Urinary bladder (tissue), 4 donors: ENCODE measurements around the gene STAT6. TPM values are rescaled to one million over a fixed set of nuclear protein-coding genes. Genes with fewer than 3 reads are reported as not detected.
"Not testable (repeated sequence)": the region's sequence is repeated elsewhere in the genome, so short reads cannot be mapped to it uniquely, and the experiment has no call there.

ENCODE experiments used
- DNase-seq: peaks from one replicate; pipeline ENCODE4 v3.0.0-alpha.2; 2015; ENCODE audit errors: extremely low spot score
- H3K27ac ChIP-seq: one replicate; pipeline ENCODE4 v1.5.1; 2013; ENCODE audit warnings: low read depth, mild to moderate bottlenecking, moderate library complexity
- H3K36me3 ChIP-seq: one replicate; pipeline ENCODE4 v1.6.1; 2013; ENCODE audit warnings: mild to moderate bottlenecking, moderate library complexity; ENCODE audit not compliant: insufficient read depth
- H3K4me1 ChIP-seq: one replicate; pipeline ENCODE4 v1.6.1; 2013; ENCODE audit warnings: mild to moderate bottlenecking, moderate library complexity; ENCODE audit not compliant: insufficient read depth
- H3K4me3 ChIP-seq: one replicate; pipeline ENCODE4 v1.5.1; 2013; ENCODE audit warnings: low read depth, low read length
- WGBS: extraction: QIAGEN DNeasy Blood & Tissue Kit; methylation state at CpG from one replicate; pipeline ENCODE4 v1.1.7; 2013; 5-methylcytosine and 5-hydroxymethylcytosine counted together
- polyA plus RNA-seq: library from polyadenylated mRNA; stranded (reverse); fragments of 200-250 nt; gene quantifications from one replicate; pipeline ENCODE4 v1.2.3, GENCODE V29; 2013
- total RNA-seq: library from RNA; depleted of rRNA; stranded (reverse); fragments of >200 nt; gene quantifications from one replicate; pipeline ENCODE4 v1.2.3, GENCODE V29; 2014
- donor health status: healthy with polysubstance abuse.
- donor health status: healthy.

The STAT6 gene
- total and polyA plus RNA-seq, 2 donors, result 60.5 to 172 TPM

- peak; percentile 59 for DNase-seq
- Histone ChIP-seq H3K4me3 (no peak overlapping the region), H3K36me3 (peaks cover 1% of the 10 kb centered on the region), H3K27ac (peak overlapping the region; percentile 33), H3K4me1 (no peaks in the 10 kb centered on the region)
- WGBS, result 27% methylated on average over 3 of the region's 3 CpGs
Measured at GRCh38 chr12:57069523-57069922, 41.6 kb downstream of the STAT6 start.

DNA sequence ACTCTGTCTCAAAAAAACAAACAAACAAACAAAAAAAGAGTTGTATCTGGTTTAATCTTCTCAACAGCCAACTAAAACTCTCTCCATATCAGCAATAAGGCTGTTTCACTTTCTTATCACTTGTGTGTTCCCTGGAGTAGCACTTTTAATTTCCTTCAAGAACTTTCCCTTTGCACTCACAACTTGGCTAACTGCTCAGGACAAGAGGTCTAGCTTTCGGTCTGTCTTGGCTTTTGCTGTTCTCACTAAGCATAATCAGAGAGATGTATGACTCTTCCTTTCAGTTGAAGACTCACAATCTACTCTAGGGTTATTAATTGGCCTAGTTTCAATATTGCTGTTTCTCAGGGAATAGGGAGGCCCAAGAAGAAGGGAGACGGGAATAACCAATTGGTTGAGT lies 44.9 kb downstream of the STAT6 start:
- no peak for DNase-seq
- no peaks in the 10 kb centered on the region for H3K4me1 ChIP-seq
- no peak overlapping the region for H3K4me3 ChIP-seq
- H3K36me3 ChIP-seq, result no peaks in the 10 kb centered on the region
- 91% methylated on average over 2 of the region's 2 CpGs for WGBS
- H3K27ac ChIP-seq, result no peak overlapping the region

GRCh38 chr12:57063991-57064685 lies 47.0 kb downstream of the STAT6 start:
- DNase-seq, result no peak
- Histone ChIP-seq H3K36me3 (no peaks in the 10 kb centered on the region), H3K4me3 (no peak overlapping the region), H3K4me1 (no peaks in the 10 kb centered on the region), H3K27ac (no peak overlapping the region)
- 71% methylated on average over 5 of the region's 5 CpGs for WGBS

- H3K36me3 ChIP-seq, result peaks cover 3% of the 10 kb centered on the region
- H3K27ac ChIP-seq, result no peak overlapping the region
- no peaks in the 10 kb centered on the region for H3K4me1 ChIP-seq
- no peak for DNase-seq
- no peak overlapping the region for H3K4me3 ChIP-seq
- 96% methylated on average over 1 of the region's 1 CpG for WGBS
Measured at GRCh38 chr12:57058454-57058853, 52.7 kb downstream of the STAT6 start.

GRCh38 chr12:57057067-57057751 lies 54.0 kb downstream of the STAT6 start:
- H3K27ac ChIP-seq, result peak overlapping the region; percentile 44

DNA sequence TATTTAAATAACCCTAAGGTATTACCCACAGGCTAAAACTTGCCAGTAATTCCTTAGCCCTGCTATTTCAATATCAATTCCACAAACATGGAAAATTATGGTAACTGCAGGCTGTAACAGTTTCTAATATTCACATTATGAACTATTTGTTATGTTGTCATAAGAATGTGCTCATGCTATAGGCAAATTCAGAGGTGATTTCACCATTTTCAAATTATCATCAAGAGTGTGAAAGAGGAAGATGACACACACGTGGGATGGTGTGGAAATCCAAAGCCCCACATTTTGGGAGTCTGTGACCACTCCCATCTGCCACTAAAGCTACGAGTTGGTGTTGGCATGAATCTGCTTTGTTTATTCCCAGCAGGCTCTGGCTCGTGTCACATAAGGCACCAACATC lies 55.3 kb downstream of the STAT6 start:
- WGBS, result 61% methylated on average over 3 of the region's 3 CpGs
- no peak overlapping the region for H3K27ac ChIP-seq

More at GRCh38 chr12:57057067-57057751, 54.0 kb downstream of the STAT6 start:
- H3K4me3 ChIP-seq, result no peak overlapping the region
- H3K36me3 ChIP-seq, result peaks cover 3% of the 10 kb centered on the region
- WGBS, result 87% methylated on average over 6 of the region's 6 CpGs
- DNase-seq, result peak; percentile 29
- no peaks in the 10 kb centered on the region for H3K4me1 ChIP-seq

DNA sequence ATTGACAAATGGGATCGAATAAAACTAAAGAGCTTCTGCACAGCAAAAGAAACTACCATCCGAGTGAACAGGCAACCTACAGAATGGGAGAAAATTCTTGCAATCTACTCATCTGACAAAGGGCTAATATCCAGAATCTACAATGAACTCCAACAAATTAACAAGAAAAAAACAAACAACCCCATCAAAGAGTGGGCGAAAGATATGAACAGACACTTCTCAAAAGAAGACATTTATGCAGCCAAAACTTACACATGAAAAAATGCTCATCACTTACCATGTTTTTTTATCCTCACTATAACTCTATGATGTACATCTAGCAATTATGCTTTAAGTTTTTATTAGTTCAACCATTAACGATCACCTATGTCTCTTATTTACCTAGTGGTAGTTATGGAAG lies 57.3 kb downstream of the STAT6 start:
- not testable (repeated sequence) for H3K4me1 ChIP-seq, DNase-seq, H3K4me3 ChIP-seq, H3K36me3 ChIP-seq, H3K27ac ChIP-seq
- WGBS, result 97% methylated on average over 4 of the region's 4 CpGs

More for the DNA sequence above, 55.3 kb downstream of the STAT6 start:
- peaks cover 3% of the 10 kb centered on the region for H3K36me3 ChIP-seq
- DNase-seq, result no peak
- no peaks in the 10 kb centered on the region for H3K4me1 ChIP-seq
- no peak overlapping the region for H3K4me3 ChIP-seq

DNA sequence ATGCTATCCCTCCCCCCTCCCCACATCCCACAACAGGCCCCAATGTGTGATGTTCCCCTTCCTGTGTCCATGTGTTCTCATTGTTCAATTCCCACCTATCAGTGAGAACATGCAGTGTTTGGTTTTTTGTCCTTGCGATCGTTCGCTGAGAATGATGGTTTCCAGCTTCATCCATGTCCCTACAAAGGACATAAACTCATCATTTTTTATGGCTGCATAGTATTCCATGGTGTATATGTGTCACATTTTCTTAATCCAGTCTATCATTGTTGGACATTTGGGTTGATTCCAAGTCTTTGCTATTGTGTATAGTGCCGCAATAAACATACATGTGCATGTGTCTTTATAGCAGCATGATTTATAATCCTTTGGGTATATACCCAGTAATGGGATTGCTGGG lies 58.0 kb downstream of the STAT6 start:
- H3K36me3 ChIP-seq, DNase-seq, H3K4me1 ChIP-seq, H3K27ac ChIP-seq, H3K4me3 ChIP-seq: not testable (repeated sequence)
- 95% methylated on average over 4 of the region's 4 CpGs for WGBS

- H3K36me3 ChIP-seq, result no peaks in the 10 kb centered on the region
- H3K27ac ChIP-seq, result no peak overlapping the region
- DNase-seq, result no peak
- H3K4me3 ChIP-seq, result no peak overlapping the region
- no peaks in the 10 kb centered on the region for H3K4me1 ChIP-seq
- WGBS, result 92% methylated on average over 1 of the region's 1 CpG
Measured at GRCh38 chr12:57051011-57051410, 60.2 kb downstream of the STAT6 start.

GRCh38 chr12:57049890-57050289 lies 61.3 kb downstream of the STAT6 start, which contains the start of gene MYO1A:
Gene MYO1A (minus strand): TSS chr12:57050129. CDS start chr12:57048323, 1,806 bp downstream.
- no peaks in the 10 kb centered on the region for H3K4me1 ChIP-seq
- DNase-seq, result no peak
- no peak within 1 kb of the TSS for H3K27ac ChIP-seq
- WGBS, result 31% methylated on average over 2 of the region's 2 CpGs
- H3K36me3 ChIP-seq, result no peaks in the 10 kb centered on the region
- no peak within 1 kb of the TSS for H3K4me3 ChIP-seq

DNA sequence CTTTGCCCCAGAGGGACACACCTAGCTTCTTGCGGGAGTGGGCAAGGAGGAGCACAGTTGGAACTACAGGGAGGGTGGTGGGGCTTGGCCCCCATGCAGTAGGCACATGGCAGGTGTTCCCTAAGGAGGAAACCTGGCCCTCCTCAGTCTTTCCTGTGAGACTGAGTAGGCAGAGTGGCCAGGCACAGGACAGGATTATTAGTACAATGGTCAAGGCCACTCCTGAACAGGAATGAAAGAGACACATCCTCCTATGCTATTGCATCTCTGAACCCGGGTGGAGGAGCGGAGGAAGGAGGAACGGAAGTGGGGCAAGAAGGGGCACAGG lies 62.1 kb downstream of the STAT6 start:
- H3K27ac ChIP-seq, result no peak overlapping the region
- no peaks in the 10 kb centered on the region for H3K4me1 ChIP-seq
- no peaks in the 10 kb centered on the region for H3K36me3 ChIP-seq
- DNase-seq, result no peak
- 89% methylated on average over 4 of the region's 4 CpGs for WGBS
- no peak overlapping the region for H3K4me3 ChIP-seq

DNA sequence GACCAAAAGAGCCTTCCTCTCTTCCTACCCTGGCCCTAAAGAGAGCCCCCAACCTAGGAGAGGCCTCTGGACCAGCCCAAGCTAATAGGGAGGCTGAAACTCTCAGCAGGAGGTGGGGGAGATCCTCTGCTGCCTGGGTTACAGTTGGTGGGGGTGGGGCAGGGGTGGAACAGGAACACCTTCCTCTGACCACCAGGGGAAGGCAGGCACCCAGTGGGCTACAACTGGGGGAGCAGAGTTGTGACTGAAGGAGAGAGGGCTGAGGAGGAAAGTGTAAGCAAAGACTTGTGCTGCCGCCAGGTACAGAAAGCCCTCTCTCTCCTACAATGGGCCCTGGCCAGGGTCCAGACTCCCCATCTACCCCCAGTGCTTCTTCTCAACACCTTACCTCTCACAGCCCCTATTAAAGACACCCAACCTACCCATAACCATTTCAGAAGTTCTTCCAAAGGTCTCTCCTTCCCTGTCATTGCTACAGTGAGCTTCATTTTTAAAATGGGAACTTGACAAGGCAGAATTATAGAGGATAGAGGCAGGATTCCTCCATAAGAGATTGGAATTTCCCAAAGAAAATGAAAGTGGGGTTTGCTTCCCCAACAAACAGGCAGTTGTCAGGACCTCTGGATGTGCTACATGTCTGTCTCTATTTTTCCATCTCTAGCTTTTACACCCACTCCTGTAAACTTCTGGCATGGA lies 62.6 kb downstream of the STAT6 start:
- Histone ChIP-seq H3K4me1 (no peaks in the 10 kb centered on the region), H3K4me3 (no peak overlapping the region), H3K27ac (no peak overlapping the region), H3K36me3 (no peaks in the 10 kb centered on the region)
- DNase-seq, result no peak
- WGBS, result 79% methylated on average over 1 of the region's 1 CpG

DNA sequence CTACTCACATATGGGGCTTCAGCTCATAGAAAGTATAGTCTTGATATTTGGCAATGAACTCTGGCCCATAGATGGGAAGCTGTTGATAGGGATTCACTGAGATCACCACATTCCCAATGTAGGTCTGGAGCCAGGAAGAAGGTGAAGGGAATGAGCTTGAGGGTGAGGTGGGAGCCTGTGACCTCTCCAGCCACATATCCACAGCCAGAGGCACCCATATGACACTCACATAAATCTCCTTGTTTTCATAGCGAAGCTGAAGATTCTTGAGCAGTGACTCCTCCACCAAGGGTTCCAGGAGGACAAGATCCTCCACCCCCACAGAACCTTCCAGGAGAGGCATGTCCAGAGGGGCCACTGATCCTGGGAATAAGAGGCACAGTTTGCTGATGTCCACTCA lies 63.2 kb downstream of the STAT6 start:
- H3K4me1 ChIP-seq, result no peaks in the 10 kb centered on the region
- no peak overlapping the region for H3K4me3 ChIP-seq
- 67% methylated on average over 1 of the region's 1 CpG for WGBS
- H3K36me3 ChIP-seq, result no peaks in the 10 kb centered on the region
- H3K27ac ChIP-seq, result no peak overlapping the region
- no peak for DNase-seq
